ENCODE measurements around the gene TBC1D17.

DNA sequence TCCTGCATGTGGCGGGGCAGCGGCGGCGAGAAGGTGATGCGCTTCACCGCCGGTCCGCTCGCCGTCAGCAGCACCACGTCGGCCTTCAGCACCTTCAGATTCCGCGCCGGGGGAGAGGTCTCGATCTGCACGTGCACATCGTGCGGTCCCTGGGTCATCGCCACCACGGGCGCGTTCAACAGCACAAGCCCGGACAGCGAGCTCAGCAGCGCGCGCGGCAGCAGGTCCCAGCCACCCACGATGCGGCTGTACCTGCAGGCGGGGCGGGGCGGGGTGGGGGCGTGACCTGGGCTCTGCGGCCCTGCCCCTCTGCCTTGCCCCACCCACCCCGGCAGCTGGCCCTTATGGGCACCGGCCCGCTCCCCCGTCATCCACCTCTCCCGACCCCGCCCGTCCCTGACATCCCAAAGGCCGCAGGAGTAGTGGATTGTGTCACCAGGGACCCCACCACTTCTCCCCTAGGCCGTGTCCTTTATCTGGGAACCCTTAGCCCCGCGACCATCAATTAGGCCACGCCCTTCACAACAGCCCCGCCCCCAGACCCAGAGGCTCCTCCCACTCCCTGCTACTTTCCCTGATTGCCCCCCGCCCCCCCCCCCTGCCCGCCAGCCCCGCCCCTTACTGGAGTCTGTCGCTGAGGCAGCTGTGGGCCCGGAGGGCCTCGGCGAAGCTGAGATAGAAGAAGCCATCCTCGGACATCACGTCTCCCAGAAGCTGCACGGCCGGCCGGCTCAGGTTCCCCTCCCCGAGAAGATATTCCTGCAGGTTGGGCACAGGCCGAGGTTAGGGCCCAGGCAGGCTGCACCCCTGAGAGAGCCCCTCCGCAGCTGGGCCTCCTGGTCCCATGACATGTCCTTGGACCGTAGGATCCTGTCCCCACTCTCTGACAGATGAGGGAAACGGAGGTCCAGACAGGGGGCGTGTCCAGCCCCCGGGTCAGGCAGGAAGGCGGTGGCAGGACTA lies 13.1 kb downstream of the TBC1D17 start:
- TF ChIP-seq, protein P1, sequence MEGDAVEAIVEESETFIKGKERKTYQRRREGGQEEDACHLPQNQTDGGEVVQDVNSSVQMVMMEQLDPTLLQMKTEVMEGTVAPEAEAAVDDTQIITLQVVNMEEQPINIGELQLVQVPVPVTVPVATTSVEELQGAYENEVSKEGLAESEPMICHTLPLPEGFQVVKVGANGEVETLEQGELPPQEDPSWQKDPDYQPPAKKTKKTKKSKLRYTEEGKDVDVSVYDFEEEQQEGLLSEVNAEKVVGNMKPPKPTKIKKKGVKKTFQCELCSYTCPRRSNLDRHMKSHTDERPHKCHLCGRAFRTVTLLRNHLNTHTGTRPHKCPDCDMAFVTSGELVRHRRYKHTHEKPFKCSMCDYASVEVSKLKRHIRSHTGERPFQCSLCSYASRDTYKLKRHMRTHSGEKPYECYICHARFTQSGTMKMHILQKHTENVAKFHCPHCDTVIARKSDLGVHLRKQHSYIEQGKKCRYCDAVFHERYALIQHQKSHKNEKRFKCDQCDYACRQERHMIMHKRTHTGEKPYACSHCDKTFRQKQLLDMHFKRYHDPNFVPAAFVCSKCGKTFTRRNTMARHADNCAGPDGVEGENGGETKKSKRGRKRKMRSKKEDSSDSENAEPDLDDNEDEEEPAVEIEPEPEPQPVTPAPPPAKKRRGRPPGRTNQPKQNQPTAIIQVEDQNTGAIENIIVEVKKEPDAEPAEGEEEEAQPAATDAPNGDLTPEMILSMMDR (conservative IDR thresholded peaks at IDR 0.05; ENCODE audit: low read length) = no peak
- no peak for TF ChIP-seq EZH2phosphoT487 (IDR thresholded peaks at IDR 0.05; ENCODE audit: borderline replicate concordance)

All from Loucy (cell line).